Activated T-helper 1 cell treated with anti-CD3 and anti-CD28 coated beads, Interleukin-2, amount 50 U/mL, for 16 hours (primary cell): Measurements from ENCODE around the gene MEGF6.

Experiments used
- DNase-seq, 2 donors: peaks; one replicate each; pipeline ENCODE4 v3.0.0-alpha.2; 2020; ENCODE audit warnings: low read depth in 1 of 2, low spot score in 1 of 2

Gene MEGF6

GRCh38 chr1:3461238-3461933, 149.9 kb downstream of the MEGF6 start:
- no peak for DNase-seq

GRCh38 chr1:3460672-3461131, 150.6 kb downstream of the MEGF6 start:
- DNase-seq = no peak

- no peak for DNase-seq
Observed at GRCh38 chr1:3459940-3460671, 151.2 kb downstream of the MEGF6 start.

- DNase-seq = no peak
Observed at GRCh38 chr1:3459051-3459908, 152.0 kb downstream of the MEGF6 start.

- no peak for DNase-seq
Observed at GRCh38 chr1:3457910-3458883, 153.1 kb downstream of the MEGF6 start.

- DNase-seq = no peak
Observed at GRCh38 chr1:3456964-3457909, 154.1 kb downstream of the MEGF6 start.

GRCh38 chr1:3456449-3456963, 154.8 kb downstream of the MEGF6 start:
- DNase-seq = no peak

- no peak for DNase-seq
Observed at GRCh38 chr1:3455670-3456448, 155.4 kb downstream of the MEGF6 start.

GRCh38 chr1:3454811-3455618, 156.3 kb downstream of the MEGF6 start:
- no peak for DNase-seq

GRCh38 chr1:3453891-3454810, 157.2 kb downstream of the MEGF6 start, which contains the start of gene ARHGEF16:
TSS of gene ARHGEF16 (plus strand) at chr1:3454665. CDS start at chr1:3463085, 8,420 bp downstream.
- DNase-seq = no peak

- peak; percentile 57 to 60 for DNase-seq
Observed at GRCh38 chr1:3453203-3453761, 158.0 kb downstream of the MEGF6 start.

GRCh38 chr1:3452866-3453175, 158.5 kb downstream of the MEGF6 start:
- DNase-seq = no peak

GRCh38 chr1:3451994-3452865, 159.1 kb downstream of the MEGF6 start:
- DNase-seq = no peak

- DNase-seq = no peak
Observed at GRCh38 chr1:3450983-3451382, 160.3 kb downstream of the MEGF6 start.

GRCh38 chr1:3450202-3450863, 161.0 kb downstream of the MEGF6 start:
- DNase-seq = no peak
